ENCODE measurements around the gene MOGAT1. TPM values are rescaled to one million over a fixed set of nuclear protein-coding genes. Genes with fewer than 3 reads are reported as not detected.

MOGAT1 gene
- total and polyA plus RNA-seq, 2 of the 8 experiments (the other 6 are each of a cell fraction or from before 2014, with no cell fraction given): 0.11 to 0.67 TPM

DNA sequence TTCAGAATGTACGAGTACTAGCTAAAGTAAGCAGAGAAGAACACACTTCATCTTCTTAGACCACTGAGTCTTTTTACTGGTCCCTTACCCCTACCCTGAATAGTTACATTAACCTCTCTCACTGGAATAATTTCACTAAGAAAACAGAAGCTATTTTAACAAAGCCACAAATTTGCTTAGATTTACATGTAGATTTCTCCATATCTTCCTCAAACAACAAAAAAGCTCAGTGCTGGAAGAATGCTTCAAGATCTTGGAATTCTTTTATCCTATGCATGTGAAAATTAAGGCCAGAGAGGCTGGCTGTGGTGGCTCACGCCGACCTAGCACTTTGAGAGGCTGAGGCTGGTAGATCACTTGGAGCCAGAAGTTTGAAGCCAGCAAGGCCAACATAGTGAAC lies 35.2 kb downstream of the MOGAT1 start (continued):
- no peak for TF ChIP-seq CHD7 (IDR thresholded peaks at IDR 0.05; ENCODE audit: insufficient replicate concordance, low read length)
- no peak for TF ChIP-seq EP300 (IDR thresholded peaks at IDR 0.05; ENCODE audit: borderline replicate concordance in 1 of 2, low read depth in 2 of 2, low read length in 2 of 2)
- TF ChIP-seq FOSL1 (IDR thresholded peaks at IDR 0.05; ENCODE audit: insufficient read depth, low read depth, low read length): no peak
- TF ChIP-seq, protein P1, sequence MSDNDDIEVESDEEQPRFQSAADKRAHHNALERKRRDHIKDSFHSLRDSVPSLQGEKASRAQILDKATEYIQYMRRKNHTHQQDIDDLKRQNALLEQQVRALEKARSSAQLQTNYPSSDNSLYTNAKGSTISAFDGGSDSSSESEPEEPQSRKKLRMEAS (IDR thresholded peaks at IDR 0.05): no peak
- no peak for TF ChIP-seq RFX5 (IDR thresholded peaks at IDR 0.05; ENCODE audit: borderline replicate concordance, low read depth, low read length)
- TF ChIP-seq NRF1 (IDR thresholded peaks at IDR 0.05; ENCODE audit: low read depth, low read length): no peak
- no peak for TF ChIP-seq BCL11A (IDR thresholded peaks at IDR 0.05; ENCODE audit: low read depth in 2 of 2, low read length in 2 of 2)
- no peak for TF ChIP-seq SRF (IDR thresholded peaks at IDR 0.05; ENCODE audit: low read depth, low read length)
- no peak for TF ChIP-seq RAD21 (IDR thresholded peaks at IDR 0.05 in 1 of 2, conservative IDR thresholded peaks at IDR 0.05 in 1 of 2; ENCODE audit: low read depth in 2 of 2, low read length in 2 of 2)
- TF ChIP-seq HDAC6 (IDR thresholded peaks at IDR 0.05; ENCODE audit: low read depth, low read length): no peak
- TF ChIP-seq JUND (IDR thresholded peaks at IDR 0.05; ENCODE audit: low read length): no peak
